Gastrocnemius medialis (tissue), 4 donors: ENCODE results near the gene COA1. TPM values are rescaled to one million over a fixed set of nuclear protein-coding genes. Genes with fewer than 3 reads are reported as not detected.

ENCODE experiments used
- ATAC-seq, 2 donors: fragments of 150-250 bp; one replicate each; pipeline ENCODE4 v1.9.1; 2016
- DNase-seq, 2 donors: peaks; one replicate each; pipeline ENCODE4 v3.0.0-alpha.2; 2019
- H3K27ac ChIP-seq, 4 donors: fragments of 200-600 bp; sonication (generic); 1 replicate in 1 of 4; 2 replicates in 3 of 4; pipeline ENCODE4 v1.5.1; 2016 to 2018; ENCODE audit warnings: mild to moderate bottlenecking in 2 of 4, moderate library complexity in 1 of 4
- H3K27me3 ChIP-seq, 3 donors: fragments of 200-600 bp; sonication (generic) in 2 of 3; 1 replicate in 1 of 3; 2 replicates in 2 of 3; pipeline versions ENCODE4 v1.5.1 to v1.6.0; 2016 to 2019; ENCODE audit warnings: mild to moderate bottlenecking in 1 of 3, moderate library complexity in 1 of 3
- H3K36me3 ChIP-seq, 2 donors: fragments of 200-600 bp; sonication (generic) in 1 of 2; one replicate each; pipeline ENCODE4 v1.5.1; 2017 to 2018
- H3K4me1 ChIP-seq, 2 donors: fragments of 200-600 bp; sonication (generic) in 1 of 2; one replicate each; pipeline ENCODE4 v1.5.1; 2016 to 2017; ENCODE audit warnings: mild to moderate bottlenecking in 2 of 2
- H3K4me3 ChIP-seq, 4 donors: fragments of 200-600 bp; sonication (generic) in 3 of 4; 1 replicate in 1 of 4; 2 replicates in 3 of 4; pipeline ENCODE4 v1.5.1; 2016 to 2019; ENCODE audit warnings: mild to moderate bottlenecking in 2 of 4
- H3K9me3 ChIP-seq, 3 donors: fragments of 200-600 bp; sonication (generic) in 2 of 3; 1 replicate in 1 of 3; 2 replicates in 2 of 3; pipeline ENCODE4 v1.5.1; 2016 to 2019
- POLR2A ChIP-seq, 2 donors: fragments of 450-650 bp; IDR thresholded peaks; one replicate each; pipeline ENCODE4 v1.6.1; 2017; ENCODE audit warnings: antibody characterized with exemption in 2 of 2, mild to moderate bottlenecking in 2 of 2, moderate library complexity in 2 of 2
- in situ Hi-C, 4 donors: fragments of 200-750 bp; cut with MboI; loops; one replicate each; pipeline versions ENCODE4 v1.15.0 to v1.8.0; 2017; ENCODE audit warnings: low sequenced_read_pairs in 4 of 4
- intact Hi-C: fragments of 100-400 bp; cut with DNase I; formaldehyde crosslinking; loops from one replicate; pipeline ENCODE4 v1.15.1; 2023; ENCODE audit warnings: low total_unique reads
- total RNA-seq, 4 donors: library from RNA; depleted of rRNA; stranded (reverse); fragments of >200 nt; gene quantifications; one replicate each; pipeline versions ENCODE4 v1.1.0 to v1.2.3, GENCODE V29; 2016
- TF ChIP-seq, protein P1 (sequence below), 5 experiments: fragments of 450-650 bp in 3 of 5; fragments of 200-600 bp in 2 of 5; sonication (generic) in 2 of 5; IDR thresholded peaks in 4 of 5; conservative IDR thresholded peaks in 1 of 5; 1 replicate in 4 of 5; 2 replicates in 1 of 5; pipeline ENCODE4 v1.5.1; 2016 to 2019; ENCODE audit warnings: antibody characterized with exemption in 5 of 5, mild to moderate bottlenecking in 3 of 5, moderate library complexity in 3 of 5

The COA1 gene
- total RNA-seq, 4 donors from 2014 or later, result 34.9 to 55.2 (median 49.3) TPM

GRCh38 chr7:43763183-43763582 lies 33.9 kb upstream of the COA1 start:
- Histone ChIP-seq H3K36me3 (no peaks in the 10 kb centered on the region), H3K9me3 (no peaks in the 10 kb centered on the region), H3K4me1 (peaks cover 24 to 27% of the 10 kb centered on the region in 2 donors), H3K4me3 (no peak overlapping the region), H3K27me3 (no peaks in the 10 kb centered on the region), H3K27ac (no peak overlapping the region)
- intact Hi-C loops, result no loop called here
- no peak for ATAC-seq
- DNase-seq, result no peak
- in situ Hi-C loops, result no loop called here
- TF ChIP-seq POLR2A (IDR thresholded peaks at IDR 0.05), result no peak
- TF ChIP-seq, protein P1, sequence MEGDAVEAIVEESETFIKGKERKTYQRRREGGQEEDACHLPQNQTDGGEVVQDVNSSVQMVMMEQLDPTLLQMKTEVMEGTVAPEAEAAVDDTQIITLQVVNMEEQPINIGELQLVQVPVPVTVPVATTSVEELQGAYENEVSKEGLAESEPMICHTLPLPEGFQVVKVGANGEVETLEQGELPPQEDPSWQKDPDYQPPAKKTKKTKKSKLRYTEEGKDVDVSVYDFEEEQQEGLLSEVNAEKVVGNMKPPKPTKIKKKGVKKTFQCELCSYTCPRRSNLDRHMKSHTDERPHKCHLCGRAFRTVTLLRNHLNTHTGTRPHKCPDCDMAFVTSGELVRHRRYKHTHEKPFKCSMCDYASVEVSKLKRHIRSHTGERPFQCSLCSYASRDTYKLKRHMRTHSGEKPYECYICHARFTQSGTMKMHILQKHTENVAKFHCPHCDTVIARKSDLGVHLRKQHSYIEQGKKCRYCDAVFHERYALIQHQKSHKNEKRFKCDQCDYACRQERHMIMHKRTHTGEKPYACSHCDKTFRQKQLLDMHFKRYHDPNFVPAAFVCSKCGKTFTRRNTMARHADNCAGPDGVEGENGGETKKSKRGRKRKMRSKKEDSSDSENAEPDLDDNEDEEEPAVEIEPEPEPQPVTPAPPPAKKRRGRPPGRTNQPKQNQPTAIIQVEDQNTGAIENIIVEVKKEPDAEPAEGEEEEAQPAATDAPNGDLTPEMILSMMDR (IDR thresholded peaks at IDR 0.05 in 4 of 5, conservative IDR thresholded peaks at IDR 0.05 in 1 of 5), result no peak

DNA sequence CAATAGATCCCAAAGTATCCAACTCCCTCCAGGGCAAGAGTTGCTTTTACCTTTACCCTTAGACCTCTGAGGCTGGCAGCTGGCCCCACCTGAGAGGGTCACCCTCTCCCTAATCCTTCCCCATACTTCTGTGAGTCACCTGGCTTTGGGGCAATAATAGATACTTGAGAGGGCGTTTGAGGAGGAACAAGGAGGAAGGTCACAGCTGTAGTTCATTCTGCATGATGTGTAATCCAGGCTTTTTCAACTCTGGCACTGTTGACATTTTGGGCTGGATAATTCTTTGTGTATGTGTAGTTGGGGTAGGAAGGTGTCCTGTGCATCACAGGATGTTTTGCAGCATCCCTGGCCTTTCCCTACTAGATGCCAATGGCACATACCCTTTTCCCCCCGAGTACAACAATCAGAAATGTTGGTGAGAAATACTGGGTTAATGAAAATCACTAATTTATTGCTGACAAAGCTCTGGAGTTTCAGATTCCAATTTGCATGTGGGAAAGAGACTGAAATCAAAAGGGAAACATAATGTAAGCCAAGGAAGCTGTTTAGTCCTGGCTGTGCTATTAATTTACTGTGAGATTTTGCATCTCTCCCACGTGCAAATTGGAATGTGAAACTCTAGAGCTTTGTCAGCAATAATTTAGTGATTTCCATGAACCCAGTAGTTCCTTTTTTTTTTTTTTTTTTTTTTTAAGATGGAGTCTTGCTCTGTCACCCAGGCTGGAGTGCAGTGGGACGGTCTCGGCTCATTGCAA lies 32.8 kb upstream of the COA1 start:
- TF ChIP-seq, protein P1 (IDR thresholded peaks at IDR 0.05 in 4 of 5, conservative IDR thresholded peaks at IDR 0.05 in 1 of 5), result no peak
- TF ChIP-seq POLR2A (IDR thresholded peaks at IDR 0.05), result no peak
- Histone ChIP-seq H3K4me1 (peaks cover 27 to 28% of the 10 kb centered on the region in 2 donors), H3K27ac (no peak overlapping the region), H3K4me3 (no peak overlapping the region), H3K36me3 (no peaks in the 10 kb centered on the region), H3K27me3 (no peaks in the 10 kb centered on the region), H3K9me3 (no peaks in the 10 kb centered on the region)
- DNase-seq (no peak), ATAC-seq (no peak)
- intact Hi-C loops (no loop called here), in situ Hi-C loops (no loop called here)

GRCh38 chr7:43761382-43761781 lies 32.1 kb upstream of the COA1 start:
- intact Hi-C loops (no loop called here), in situ Hi-C loops (no loop called here)
- DNase-seq, result no peak
- no peak for ATAC-seq
- Histone ChIP-seq H3K27me3 (no peaks in the 10 kb centered on the region), H3K27ac (no peak overlapping the region), H3K4me1 (peaks cover 27 to 28% of the 10 kb centered on the region in 2 donors), H3K9me3 (no peaks in the 10 kb centered on the region), H3K4me3 (no peak overlapping the region), H3K36me3 (no peaks in the 10 kb centered on the region)
- TF ChIP-seq, protein P1 (IDR thresholded peaks at IDR 0.05 in 4 of 5, conservative IDR thresholded peaks at IDR 0.05 in 1 of 5), result no peak
- TF ChIP-seq POLR2A (IDR thresholded peaks at IDR 0.05), result no peak

DNA sequence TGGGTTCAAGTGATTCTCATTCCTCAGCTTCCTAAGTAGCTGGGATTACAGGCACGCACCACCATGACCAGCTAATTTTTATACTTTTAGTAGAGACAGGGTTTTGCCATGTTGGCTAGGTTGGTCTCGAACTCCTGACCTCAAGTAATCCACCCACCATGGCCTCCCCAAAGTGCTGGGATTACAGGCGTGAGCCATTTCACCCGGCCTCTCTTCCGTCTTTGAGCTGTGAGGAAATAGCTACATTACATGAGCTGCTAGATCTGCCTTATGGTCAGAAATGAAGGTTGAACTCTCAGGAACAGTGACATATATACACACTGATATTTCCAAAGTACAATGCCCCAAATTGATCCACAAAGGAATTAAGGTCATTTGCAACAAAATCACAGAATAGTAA lies 31.5 kb upstream of the COA1 start:
- no peak overlapping the region for H3K4me3 ChIP-seq
- H3K27ac ChIP-seq, result no peak overlapping the region
- intact Hi-C loops (no loop called here), in situ Hi-C loops (no loop called here)
- H3K27me3 ChIP-seq, result no peaks in the 10 kb centered on the region
- no peaks in the 10 kb centered on the region for H3K36me3 ChIP-seq
- peaks cover 27 to 28% of the 10 kb centered on the region in 2 donors for H3K4me1 ChIP-seq
- ATAC-seq (no peak), DNase-seq (no peak)
- TF ChIP-seq, protein P1 (IDR thresholded peaks at IDR 0.05 in 4 of 5, conservative IDR thresholded peaks at IDR 0.05 in 1 of 5), result no peak
- H3K9me3 ChIP-seq, result no peaks in the 10 kb centered on the region
